PC-3 (cell line): ENCODE measurements around the gene PRR5L.

Experiments used
- EZH2 ChIP-seq: fragments of 300-600 bp; sonication (generic); IDR thresholded peaks from one replicate; pipeline ENCODE4 v1.6.1; 2017; ENCODE audit warnings: antibody characterized with exemption, mild to moderate bottlenecking, low read length; ENCODE audit not compliant: unreplicated experiment
- EZH2phosphoT487 ChIP-seq: fragments of 300-600 bp; sonication (generic); IDR thresholded peaks from 2 replicates; pipeline ENCODE4 v1.6.1; 2018; ENCODE audit warnings: mild to moderate bottlenecking, antibody characterized with exemption, low read length, borderline replicate concordance
- TF ChIP-seq, protein P1 (sequence below): fragments of 300-600 bp; sonication (generic); conservative IDR thresholded peaks from 2 replicates; pipeline ENCODE4 v1.5.1; 2017; ENCODE audit warnings: antibody characterized with exemption, low read depth, mild to moderate bottlenecking, low read length

DNA sequence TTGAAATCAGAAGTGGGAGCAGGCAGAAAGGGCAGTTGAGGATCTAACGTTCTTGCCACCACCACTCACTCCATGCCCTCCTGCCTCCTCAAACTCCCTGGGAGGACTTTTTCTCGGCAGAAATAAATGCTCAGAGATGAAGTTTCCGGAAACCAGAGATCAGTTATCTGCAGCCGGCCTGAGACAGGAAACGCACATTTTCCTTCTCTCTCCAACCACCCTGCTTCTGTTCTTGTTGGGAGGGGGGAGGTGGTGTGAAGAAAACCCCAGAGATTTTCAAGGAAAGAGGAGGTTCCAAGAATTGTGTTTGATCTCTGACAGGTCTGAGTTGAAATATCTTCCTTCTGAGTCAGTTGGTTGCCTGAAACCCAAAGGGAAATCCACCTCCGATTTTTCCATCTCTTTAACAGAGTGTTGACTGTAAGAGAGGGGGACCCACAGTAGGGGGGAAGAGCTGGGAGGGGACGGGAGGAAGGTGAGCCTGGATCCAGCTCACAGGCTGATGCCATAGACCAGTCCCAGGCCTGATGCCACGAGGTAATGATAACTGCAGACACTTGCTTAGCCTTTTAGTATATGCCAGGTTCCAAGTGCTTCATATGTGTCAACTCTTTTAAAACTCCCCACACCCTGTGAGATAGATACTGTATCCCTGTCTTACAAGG lies 113.2 kb downstream of the PRR5L start:
- TF ChIP-seq, protein P1, sequence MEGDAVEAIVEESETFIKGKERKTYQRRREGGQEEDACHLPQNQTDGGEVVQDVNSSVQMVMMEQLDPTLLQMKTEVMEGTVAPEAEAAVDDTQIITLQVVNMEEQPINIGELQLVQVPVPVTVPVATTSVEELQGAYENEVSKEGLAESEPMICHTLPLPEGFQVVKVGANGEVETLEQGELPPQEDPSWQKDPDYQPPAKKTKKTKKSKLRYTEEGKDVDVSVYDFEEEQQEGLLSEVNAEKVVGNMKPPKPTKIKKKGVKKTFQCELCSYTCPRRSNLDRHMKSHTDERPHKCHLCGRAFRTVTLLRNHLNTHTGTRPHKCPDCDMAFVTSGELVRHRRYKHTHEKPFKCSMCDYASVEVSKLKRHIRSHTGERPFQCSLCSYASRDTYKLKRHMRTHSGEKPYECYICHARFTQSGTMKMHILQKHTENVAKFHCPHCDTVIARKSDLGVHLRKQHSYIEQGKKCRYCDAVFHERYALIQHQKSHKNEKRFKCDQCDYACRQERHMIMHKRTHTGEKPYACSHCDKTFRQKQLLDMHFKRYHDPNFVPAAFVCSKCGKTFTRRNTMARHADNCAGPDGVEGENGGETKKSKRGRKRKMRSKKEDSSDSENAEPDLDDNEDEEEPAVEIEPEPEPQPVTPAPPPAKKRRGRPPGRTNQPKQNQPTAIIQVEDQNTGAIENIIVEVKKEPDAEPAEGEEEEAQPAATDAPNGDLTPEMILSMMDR, result no peak
- TF ChIP-seq EZH2 (no peak), EZH2phosphoT487 (no peak)
